RWPE2 (cell line): Measurements from ENCODE around the gene GPR137B.
"Not testable (repeated sequence)": the region's sequence is repeated elsewhere in the genome, so short reads cannot be mapped to it uniquely, and the experiment has no call there.

Source experiments
- ATAC-seq: fragments of 200-7000 bp; cut with Tn5 transposase; 3 replicates; pipeline ENCODE4 v1.9.1; 2021; ENCODE audit warnings: low read depth
- DNase-seq: peaks from one replicate; pipeline ENCODE4 v3.0.0-alpha.2; 2020; ENCODE audit warnings: low spot score
- H3K27ac ChIP-seq: fragments of 450-650 bp; 2 replicates; pipeline ENCODE4 v1.5.1; 2017; ENCODE audit warnings: mild to moderate bottlenecking; ENCODE audit not compliant: poor library complexity, severe bottlenecking
- H3K27me3 ChIP-seq: fragments of 250-450 bp; sonication (Bioruptor Pico); 2 replicates; pipeline ENCODE4 v1.5.1; 2021; ENCODE audit warnings: mild to moderate bottlenecking, moderate library complexity; ENCODE audit not compliant: insufficient read depth, poor library complexity, severe bottlenecking
- H3K36me3 ChIP-seq: fragments of 250-450 bp; sonication (Bioruptor Pico); 2 replicates; pipeline ENCODE4 v1.5.1; 2020; ENCODE audit warnings: low read depth, mild to moderate bottlenecking, moderate library complexity
- H3K4me1 ChIP-seq: fragments of 250-450 bp; sonication (Bioruptor Pico); 2 replicates; pipeline ENCODE4 v1.5.1; 2021; ENCODE audit warnings: mild to moderate bottlenecking, moderate library complexity; ENCODE audit not compliant: insufficient read depth, poor library complexity, severe bottlenecking
- H3K4me3 ChIP-seq: fragments of 250-450 bp; sonication (Bioruptor Pico); 2 replicates; pipeline ENCODE4 v1.5.1; 2021; ENCODE audit warnings: mild to moderate bottlenecking, moderate library complexity; ENCODE audit not compliant: severe bottlenecking
- H3K9me3 ChIP-seq: fragments of 250-450 bp; sonication (Bioruptor Pico); 2 replicates; pipeline ENCODE4 v1.5.1; 2021; ENCODE audit warnings: mild to moderate bottlenecking, moderate library complexity; ENCODE audit not compliant: severe bottlenecking
- CTCF ChIP-seq: fragments of 450-650 bp; IDR thresholded peaks from one replicate; pipeline ENCODE4 v1.5.1; 2017; ENCODE audit warnings: mild to moderate bottlenecking, moderate library complexity; ENCODE audit not compliant: poor library complexity, severe bottlenecking

Gene GPR137B

DNA sequence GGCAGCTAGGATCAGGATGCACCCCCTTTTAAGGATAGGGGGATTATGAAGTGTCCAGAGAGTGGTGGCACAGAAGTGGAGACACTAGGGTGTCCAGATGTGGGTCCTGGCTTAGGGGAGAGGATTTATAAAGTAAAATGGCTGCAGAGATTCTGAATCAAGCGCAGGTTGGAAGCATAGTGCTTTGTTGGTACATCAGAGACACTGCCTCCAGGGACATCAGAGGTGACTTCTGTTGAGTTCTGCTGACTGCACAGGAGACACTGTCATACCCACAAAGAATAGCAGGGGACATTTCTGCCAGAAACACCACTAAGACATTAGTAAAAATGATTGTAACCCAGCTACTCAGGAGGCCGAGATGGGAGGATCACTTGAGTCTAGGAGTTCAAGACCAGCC lies 16.4 kb downstream of the GPR137B start:
- ATAC-seq (no peak), DNase-seq (no peak)
- H3K4me3 ChIP-seq: no peak overlapping the region
- no peaks in the 10 kb centered on the region for H3K4me1 ChIP-seq
- H3K36me3 ChIP-seq: no peaks in the 10 kb centered on the region
- no peaks in the 10 kb centered on the region for H3K27me3 ChIP-seq
- no peak overlapping the region for H3K27ac ChIP-seq
- TF ChIP-seq CTCF: no peak
- peaks cover 2% of the 10 kb centered on the region for H3K9me3 ChIP-seq

- no peak for TF ChIP-seq CTCF
- no peaks in the 10 kb centered on the region for H3K36me3 ChIP-seq
- no peaks in the 10 kb centered on the region for H3K27me3 ChIP-seq
- no peak overlapping the region for H3K27ac ChIP-seq
- ATAC-seq (no peak), DNase-seq (no peak)
- H3K4me1 ChIP-seq: no peaks in the 10 kb centered on the region
- peaks cover 2% of the 10 kb centered on the region for H3K9me3 ChIP-seq
- H3K4me3 ChIP-seq: no peak overlapping the region
These were observed 17.6 kb downstream of the GPR137B start for GRCh38 chr1:236159704-236160539.

- ATAC-seq (no peak), DNase-seq (no peak)
- no peak for TF ChIP-seq CTCF
- H3K36me3 ChIP-seq: no peaks in the 10 kb centered on the region
- H3K4me3 ChIP-seq: no peak overlapping the region
- no peaks in the 10 kb centered on the region for H3K4me1 ChIP-seq
- peaks cover 2% of the 10 kb centered on the region for H3K9me3 ChIP-seq
- no peaks in the 10 kb centered on the region for H3K27me3 ChIP-seq
- no peak overlapping the region for H3K27ac ChIP-seq
These were observed 18.3 kb downstream of the GPR137B start for GRCh38 chr1:236160540-236161127.

GRCh38 chr1:236161230-236161629 lies 18.9 kb downstream of the GPR137B start:
- DNase-seq (no peak), ATAC-seq (no peak)
- no peak for TF ChIP-seq CTCF
- H3K36me3 ChIP-seq: no peaks in the 10 kb centered on the region
- H3K27ac ChIP-seq: no peak overlapping the region
- no peaks in the 10 kb centered on the region for H3K4me1 ChIP-seq
- H3K27me3 ChIP-seq: no peaks in the 10 kb centered on the region
- no peak overlapping the region for H3K4me3 ChIP-seq
- peaks cover 2% of the 10 kb centered on the region for H3K9me3 ChIP-seq

- H3K27ac ChIP-seq, H3K9me3 ChIP-seq, H3K4me3 ChIP-seq, DNase-seq, H3K36me3 ChIP-seq, H3K27me3 ChIP-seq, ATAC-seq, H3K4me1 ChIP-seq: not testable (repeated sequence)
These were observed 19.4 kb downstream of the GPR137B start for GRCh38 chr1:236161755-236162154.
